GM12878 (cell line): Measurements from ENCODE around the gene DPF3.

ENCODE experiments used
- IRF4 ChIP-seq: IDR thresholded peaks from 2 replicates; pipeline ENCODE4 v1.6.1; 2011; ENCODE audit warnings: low read depth, low read length
- NR2C1 ChIP-seq: fragments of 450-650 bp; IDR thresholded peaks from 2 replicates; pipeline ENCODE4 v1.6.1; 2017; ENCODE audit warnings: antibody characterized with exemption, mild to moderate bottlenecking, moderate library complexity

- TF ChIP-seq NR2C1 (no peak), IRF4 (no peak)
Measured at GRCh38 chr14:72824051-72824450, 69.8 kb downstream of the DPF3 start.
